ENCODE measurements around the gene CTSZ.
"Not testable (repeated sequence)": the region's sequence is repeated elsewhere in the genome, so short reads cannot be mapped to it uniquely, and the experiment has no call there.

The CTSZ gene

DNA sequence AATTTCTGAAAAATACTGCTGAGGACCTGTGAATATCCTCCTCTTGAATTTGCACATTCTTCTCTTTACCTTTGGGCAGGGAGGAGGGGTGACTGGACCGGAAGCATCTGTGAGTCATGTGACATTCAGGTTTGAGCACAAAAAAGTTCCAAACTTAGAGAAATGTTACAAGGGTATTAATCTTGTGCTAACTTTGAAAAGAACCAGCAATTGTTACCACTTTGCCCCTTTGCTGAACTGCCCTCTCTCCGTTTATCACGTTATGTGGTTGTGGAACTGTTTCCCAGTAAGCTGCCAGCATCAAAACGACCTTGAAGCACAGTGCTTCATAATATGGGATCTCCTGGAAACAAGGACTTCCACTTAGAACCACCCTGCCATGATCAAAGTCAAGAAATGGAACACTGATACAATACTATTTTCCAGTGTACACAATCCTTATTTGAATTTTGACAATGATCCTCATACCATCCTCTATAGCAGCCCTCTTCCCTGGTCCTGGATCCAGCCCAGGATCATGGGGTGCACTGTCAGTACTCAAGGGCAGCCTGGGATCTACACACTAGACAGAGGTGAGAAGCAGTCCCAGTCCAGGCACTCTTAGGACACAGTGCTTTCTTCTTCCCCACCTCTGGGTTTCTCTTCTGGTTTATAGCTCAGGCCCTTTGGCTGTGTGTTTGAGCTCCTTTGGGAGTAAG lies 9.9 kb upstream of the CTSZ start:
- TF ChIP-seq, protein P1, sequence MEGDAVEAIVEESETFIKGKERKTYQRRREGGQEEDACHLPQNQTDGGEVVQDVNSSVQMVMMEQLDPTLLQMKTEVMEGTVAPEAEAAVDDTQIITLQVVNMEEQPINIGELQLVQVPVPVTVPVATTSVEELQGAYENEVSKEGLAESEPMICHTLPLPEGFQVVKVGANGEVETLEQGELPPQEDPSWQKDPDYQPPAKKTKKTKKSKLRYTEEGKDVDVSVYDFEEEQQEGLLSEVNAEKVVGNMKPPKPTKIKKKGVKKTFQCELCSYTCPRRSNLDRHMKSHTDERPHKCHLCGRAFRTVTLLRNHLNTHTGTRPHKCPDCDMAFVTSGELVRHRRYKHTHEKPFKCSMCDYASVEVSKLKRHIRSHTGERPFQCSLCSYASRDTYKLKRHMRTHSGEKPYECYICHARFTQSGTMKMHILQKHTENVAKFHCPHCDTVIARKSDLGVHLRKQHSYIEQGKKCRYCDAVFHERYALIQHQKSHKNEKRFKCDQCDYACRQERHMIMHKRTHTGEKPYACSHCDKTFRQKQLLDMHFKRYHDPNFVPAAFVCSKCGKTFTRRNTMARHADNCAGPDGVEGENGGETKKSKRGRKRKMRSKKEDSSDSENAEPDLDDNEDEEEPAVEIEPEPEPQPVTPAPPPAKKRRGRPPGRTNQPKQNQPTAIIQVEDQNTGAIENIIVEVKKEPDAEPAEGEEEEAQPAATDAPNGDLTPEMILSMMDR (conservative IDR thresholded peaks at IDR 0.05), result no peak
- no peak for TF ChIP-seq ZFX (IDR thresholded peaks at IDR 0.05)
- H3K27ac ChIP-seq, result no peak overlapping the region

DNA sequence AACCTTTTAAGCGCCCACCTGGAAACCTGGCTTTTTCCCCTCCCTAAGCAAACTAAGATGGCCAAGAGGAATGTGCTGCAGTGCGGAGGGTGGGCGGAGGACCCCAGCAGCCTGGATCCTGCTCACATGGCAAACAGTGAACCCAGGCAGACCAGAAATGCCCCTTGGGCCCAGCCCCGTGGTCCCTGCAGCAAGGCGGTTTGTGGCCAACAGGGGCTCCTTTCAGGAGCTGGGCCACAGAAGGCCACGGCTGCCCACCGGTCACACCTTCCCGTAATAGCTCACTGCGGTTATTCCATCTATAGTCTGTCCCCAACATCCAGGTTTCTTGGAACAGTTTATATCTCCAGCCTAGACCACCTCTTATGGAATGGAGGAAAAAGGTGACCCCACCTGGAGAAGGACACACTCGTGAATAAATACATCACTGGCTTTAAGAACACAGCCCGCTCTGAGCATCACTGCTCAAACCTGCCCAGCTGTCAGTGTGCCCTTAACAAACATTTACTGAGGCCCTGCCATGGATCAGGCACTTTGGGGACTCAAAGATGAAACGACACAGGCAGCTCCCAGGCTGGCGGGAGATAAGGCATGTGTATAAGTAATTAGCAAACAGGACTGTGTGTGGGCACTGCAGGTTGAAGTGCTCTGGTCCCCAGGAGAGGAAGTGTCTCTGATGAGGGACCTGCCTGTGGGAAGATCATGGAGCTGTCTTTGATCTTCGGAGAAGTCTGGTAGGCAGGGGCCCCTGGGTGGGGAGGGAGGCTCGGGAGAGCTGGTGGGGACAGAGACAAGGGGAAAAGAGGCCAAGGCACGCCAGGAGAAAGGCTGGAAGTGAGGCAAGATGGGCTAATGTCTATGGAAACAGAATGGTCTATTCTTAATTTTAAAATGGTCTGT lies 9.0 kb upstream of the CTSZ start:
- TF ChIP-seq, protein P1 (conservative IDR thresholded peaks at IDR 0.05), result no peak
- no peak for TF ChIP-seq ZFX (IDR thresholded peaks at IDR 0.05)
- H3K27ac ChIP-seq, result no peak overlapping the region

DNA sequence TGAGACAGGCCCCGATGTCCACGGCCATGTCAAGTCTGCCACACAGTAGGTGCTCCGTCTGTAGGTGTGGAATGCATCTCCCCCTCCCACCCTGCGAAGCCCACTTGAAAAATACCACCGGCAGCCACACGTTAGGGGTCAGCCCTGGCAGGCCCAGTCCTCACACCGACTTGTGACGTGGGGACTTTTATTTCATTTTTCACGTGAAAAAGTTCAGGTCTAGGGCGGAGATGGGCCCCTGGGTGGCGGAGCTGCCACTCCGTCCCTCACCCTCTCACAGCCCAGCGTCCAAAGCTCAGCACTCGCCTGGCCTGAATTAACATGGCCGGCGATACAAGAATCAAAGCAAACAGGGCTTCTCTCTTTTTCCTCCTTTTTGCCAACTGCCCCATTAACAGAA lies 8.4 kb upstream of the CTSZ start:
- H3K27ac ChIP-seq, result no peak overlapping the region
- no peak for TF ChIP-seq ZFX (IDR thresholded peaks at IDR 0.05)
- TF ChIP-seq, protein P1 (conservative IDR thresholded peaks at IDR 0.05), result no peak

DNA sequence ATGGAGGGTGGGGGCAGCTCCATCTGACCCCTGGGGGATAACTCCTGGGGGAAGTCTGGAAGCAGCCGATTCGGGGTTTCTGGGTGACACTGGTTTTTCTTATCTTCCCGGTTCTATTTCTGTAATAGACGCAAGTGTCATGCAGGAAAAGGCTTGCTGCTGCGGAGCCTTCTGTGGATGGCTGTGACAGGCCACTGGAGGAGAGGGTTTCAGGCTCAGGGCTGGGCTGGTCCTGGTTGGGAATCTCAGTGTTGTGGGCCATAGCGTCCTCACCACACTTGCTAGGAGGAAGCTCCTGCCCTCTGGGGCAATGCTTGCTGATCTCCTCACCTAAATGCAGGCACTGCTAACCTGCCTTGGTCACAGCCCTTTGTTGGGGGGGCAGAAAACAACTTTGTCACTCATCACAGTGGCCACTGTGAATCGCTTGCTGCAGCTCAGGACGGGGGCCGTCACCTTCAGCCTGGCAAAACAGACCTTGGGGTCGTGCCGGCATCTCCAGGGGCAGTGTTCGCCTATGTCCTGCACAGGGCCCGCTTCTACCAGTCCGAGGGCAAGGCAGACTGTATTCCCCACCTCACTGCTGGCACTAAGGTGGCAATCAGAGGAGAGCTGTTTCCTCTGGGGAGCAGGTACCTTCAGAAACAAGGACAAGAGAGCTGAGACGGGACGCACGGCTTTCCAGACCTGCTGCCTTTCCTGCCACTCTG lies 7.8 kb upstream of the CTSZ start:
- no peak overlapping the region for H3K27ac ChIP-seq
- no peak for TF ChIP-seq ZFX (IDR thresholded peaks at IDR 0.05)
- TF ChIP-seq, protein P1 (conservative IDR thresholded peaks at IDR 0.05), result no peak

DNA sequence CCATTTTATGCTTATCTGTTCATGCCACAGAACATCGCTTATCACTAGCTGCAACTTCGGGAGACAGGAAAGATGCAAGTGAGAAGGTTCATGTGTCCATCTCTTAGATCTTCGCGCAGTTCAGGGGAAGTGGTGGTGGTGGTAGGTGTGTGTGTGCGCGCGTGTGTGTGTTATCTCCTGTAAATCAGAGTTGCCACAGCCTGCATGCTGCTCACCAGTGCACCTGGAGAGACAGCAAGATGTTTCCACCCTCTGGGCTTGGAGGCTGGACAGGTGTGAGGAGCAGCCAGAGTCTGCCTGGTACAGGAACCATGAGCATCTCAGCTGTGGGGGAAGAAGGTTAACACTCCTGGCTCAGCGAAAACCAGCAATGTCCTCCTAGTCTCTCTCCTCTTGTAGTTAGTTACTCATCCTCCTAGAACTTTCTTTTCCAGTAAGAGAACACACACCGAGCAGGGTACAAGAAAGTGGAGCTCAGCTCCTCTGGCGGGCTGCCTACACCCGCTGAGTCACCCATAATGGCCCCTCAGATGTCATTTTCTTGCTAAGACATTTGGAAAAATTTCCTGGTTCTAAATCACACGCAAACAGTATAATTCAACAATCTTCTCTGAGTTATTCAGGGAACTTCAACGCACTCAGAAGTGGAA lies 7.0 kb upstream of the CTSZ start:
- no peak for TF ChIP-seq ZFX (IDR thresholded peaks at IDR 0.05)
- TF ChIP-seq, protein P1 (conservative IDR thresholded peaks at IDR 0.05), result no peak
- no peak overlapping the region for H3K27ac ChIP-seq

DNA sequence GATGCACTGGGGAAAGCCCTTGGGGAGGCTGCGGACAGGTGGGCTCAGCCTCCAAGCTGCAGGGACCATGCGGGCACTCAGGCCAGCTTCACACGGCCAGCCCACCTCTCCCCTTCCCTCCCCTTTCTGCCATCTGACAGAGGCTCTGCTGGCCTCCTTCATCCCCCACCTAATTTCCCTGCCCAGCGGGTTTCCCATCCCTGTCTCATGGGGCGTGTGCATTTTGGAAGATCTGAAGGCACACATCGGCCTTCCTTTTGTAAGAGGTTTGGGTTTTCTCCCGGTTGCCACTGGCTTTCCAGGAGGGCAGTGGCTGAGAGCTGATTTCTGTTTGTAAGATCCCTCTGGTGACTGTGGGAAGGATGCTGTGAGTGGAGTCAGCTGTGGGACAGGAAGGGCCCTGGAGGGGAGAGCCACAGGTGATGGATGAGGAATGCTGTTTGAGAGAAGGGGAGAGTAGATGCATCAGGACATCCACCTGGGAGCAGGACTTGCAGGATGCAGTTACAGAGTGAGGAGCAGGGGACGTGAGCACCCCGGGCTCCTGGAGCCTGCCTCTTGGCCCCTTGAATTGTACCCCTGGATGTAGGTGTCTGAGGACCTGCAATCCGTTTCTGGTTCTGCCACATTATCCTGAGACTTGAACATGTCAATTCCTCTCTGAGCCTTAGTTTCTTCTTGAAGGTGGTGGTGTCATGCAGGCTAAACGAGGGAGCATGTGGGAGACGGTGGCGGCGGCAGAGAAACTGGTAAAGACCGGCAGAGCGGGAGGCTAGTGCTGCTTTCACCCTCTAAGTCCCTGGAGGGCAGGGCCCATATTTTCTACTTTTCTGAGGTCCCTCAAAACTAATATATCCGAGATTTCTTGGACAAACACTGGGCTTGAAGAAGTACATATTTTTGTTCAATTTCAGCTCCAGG lies 6.2 kb upstream of the CTSZ start:
- H3K27ac ChIP-seq, result no peak overlapping the region
- no peak for TF ChIP-seq ZFX (IDR thresholded peaks at IDR 0.05)
- TF ChIP-seq, protein P1 (conservative IDR thresholded peaks at IDR 0.05), result no peak

DNA sequence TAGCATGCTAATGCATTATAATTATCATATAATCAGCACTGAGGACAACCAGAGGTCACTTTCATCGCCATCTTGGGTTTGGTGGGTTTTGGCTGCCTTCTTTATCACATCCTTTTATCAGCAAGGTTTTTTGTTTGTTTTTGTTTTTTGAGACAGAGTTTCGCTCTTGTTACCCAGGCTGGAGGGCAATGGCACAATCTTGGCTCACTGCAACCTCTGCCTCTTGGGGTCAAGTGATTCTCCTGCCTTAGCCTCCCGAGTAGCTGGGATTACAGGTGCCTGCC lies 4.8 kb upstream of the CTSZ start:
- H3K27ac ChIP-seq, result not testable (repeated sequence)

All from C4-2B (cell line).